Ovary (tissue), 3 donors: Measurements from ENCODE around the gene FA2H.

ENCODE experiments used
- CTCF ChIP-seq, 3 donors: fragments of 450-650 bp in 2 of 3; fragments of 200-600 bp in 1 of 3; IDR thresholded peaks; one replicate each; pipeline versions ENCODE4 v1.5.1 to v1.8.0; 2016 to 2022; ENCODE audit warnings: antibody characterized with exemption in 3 of 3, mild to moderate bottlenecking in 1 of 3
- POLR2A ChIP-seq: fragments of 450-650 bp; IDR thresholded peaks from one replicate; pipeline ENCODE4 v1.6.1; 2017; ENCODE audit warnings: antibody characterized with exemption, mild to moderate bottlenecking, moderate library complexity
- donor health status: DM: no; HTN: no; CAD: no.

GRCh38 chr16:74695450-74696422 lies 78.9 kb downstream of the FA2H start:
- no peak for TF ChIP-seq CTCF (IDR thresholded peaks at IDR 0.05)
- no peak for TF ChIP-seq POLR2A
